WI38 (cell line): ENCODE results near the gene CBFA2T3.

Experiments used
- H3K4me3 ChIP-seq: 2 replicates; pipeline ENCODE4 v1.5.1; 2011; ENCODE audit warnings: low read depth, mild to moderate bottlenecking, control low read depth, low read length
- TF ChIP-seq, protein P1 (sequence below): IDR thresholded peaks from 2 replicates; pipeline ENCODE4 v1.5.1; 2012; ENCODE audit warnings: low read depth, mild to moderate bottlenecking, control low read depth, low read length

CBFA2T3 gene

DNA sequence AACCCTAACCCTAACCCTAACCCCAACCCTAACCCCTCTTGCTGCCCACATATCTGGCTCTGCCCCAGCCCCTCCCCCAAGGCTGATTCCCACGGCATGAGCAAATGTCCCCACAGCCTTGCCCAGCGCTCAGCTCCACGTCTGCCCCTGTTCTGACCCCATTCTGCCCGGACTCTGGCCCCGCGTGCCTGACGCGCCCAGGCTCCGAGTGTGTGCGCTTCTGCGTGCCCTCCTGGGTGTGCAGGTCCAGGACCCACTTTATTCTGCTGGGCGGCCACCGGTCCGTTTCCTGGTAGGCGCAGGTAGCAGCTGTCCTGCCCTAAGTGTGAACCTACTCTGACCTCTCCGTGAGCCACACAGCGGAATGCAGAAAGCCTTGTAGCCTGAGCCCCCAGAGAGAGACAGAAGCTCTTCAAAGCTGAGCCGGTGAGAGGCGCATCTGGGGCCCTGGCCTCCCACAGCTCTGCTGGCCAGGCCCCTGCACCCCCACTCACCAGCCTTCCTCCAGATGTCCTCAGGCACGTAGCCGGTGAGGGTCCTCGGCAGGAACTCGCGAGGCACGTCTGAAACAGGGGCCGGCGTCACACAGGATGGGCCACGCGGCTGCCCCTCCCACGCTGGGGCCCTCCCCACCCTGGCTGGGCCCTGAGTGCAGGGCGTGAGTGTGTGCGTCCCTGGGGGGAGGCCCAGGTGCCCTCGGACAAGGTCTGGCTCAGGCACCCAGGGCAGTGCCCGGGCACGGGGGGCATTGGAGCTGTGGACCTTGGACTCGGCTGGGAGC is 96.6 kb downstream of the CBFA2T3 start:
- TF ChIP-seq, protein P1, sequence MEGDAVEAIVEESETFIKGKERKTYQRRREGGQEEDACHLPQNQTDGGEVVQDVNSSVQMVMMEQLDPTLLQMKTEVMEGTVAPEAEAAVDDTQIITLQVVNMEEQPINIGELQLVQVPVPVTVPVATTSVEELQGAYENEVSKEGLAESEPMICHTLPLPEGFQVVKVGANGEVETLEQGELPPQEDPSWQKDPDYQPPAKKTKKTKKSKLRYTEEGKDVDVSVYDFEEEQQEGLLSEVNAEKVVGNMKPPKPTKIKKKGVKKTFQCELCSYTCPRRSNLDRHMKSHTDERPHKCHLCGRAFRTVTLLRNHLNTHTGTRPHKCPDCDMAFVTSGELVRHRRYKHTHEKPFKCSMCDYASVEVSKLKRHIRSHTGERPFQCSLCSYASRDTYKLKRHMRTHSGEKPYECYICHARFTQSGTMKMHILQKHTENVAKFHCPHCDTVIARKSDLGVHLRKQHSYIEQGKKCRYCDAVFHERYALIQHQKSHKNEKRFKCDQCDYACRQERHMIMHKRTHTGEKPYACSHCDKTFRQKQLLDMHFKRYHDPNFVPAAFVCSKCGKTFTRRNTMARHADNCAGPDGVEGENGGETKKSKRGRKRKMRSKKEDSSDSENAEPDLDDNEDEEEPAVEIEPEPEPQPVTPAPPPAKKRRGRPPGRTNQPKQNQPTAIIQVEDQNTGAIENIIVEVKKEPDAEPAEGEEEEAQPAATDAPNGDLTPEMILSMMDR = no peak
- no peak overlapping the region for H3K4me3 ChIP-seq

DNA sequence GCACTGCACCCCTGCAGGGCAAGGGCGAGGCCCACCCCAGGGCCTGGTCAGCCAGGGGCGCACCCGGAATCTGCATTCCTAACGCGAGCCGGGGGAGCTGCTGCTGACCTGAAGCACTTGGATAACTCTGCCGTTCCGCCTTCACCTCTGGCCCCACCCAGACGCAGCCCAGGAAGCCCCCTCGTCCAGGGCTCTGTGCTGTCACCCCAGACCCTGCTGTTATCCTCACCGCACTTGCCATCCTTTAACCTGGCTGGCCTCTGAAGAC is 97.3 kb downstream of the CBFA2T3 start:
- no peak overlapping the region for H3K4me3 ChIP-seq
- TF ChIP-seq, protein P1 = no peak

DNA sequence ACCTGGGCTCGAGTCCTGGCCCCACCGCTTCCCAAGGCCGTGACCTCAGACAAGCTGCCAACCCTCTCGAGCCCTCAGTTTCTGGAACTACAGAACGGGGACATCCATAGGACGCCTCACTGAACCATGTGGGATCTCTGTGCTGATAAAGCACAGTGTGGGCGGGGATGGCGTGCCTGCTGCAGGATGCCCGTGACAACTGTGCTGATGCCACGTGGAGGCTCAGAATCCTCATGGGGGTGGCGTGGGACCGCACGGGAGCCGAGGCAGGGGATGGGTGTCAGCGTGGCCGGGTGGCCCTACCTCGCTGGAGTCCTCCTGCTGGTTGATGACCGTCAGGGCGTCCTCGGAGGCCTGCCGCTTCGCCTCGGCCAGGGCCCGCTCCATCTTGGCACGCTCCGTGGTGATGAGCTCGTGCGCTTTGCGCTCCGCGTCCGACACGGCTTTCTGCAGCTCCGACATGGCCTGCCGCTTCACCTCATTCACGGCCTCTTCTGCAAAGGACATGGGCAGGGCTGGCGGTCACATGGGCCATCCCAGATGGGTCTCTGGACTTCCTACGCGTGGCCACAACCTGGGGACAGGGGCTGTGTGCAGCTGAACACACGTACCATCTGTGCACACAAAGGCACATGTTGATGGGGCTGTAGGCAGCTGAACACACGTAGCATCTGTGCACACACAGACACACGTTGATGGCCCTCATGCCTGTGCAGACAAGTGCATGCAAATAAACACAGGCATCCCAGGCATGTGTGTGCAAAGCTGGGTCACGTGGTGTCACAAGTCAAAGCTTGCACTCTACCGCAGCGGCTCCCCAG is 97.8 kb downstream of the CBFA2T3 start:
- TF ChIP-seq, protein P1 = no peak
- no peak overlapping the region for H3K4me3 ChIP-seq

DNA sequence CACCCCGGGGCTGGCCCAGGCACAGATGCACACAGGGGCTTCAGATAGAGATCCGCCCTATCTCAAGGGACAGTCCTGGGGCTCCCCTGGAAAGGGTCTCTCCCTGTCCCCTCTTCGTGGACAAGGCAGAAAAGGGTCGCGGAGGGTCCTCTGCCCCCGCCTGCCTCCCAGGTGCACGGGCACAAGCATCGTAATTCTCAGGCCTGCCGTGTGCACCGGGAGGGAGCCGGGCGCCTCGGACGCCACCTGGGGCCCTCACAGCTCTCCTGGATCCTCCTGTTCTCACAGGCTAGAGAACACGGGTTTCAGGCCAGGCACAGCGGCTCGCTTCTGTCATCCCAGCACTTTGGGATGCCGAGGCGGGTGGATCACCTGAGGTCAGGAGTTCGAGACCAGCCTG is 98.7 kb downstream of the CBFA2T3 start:
- TF ChIP-seq, protein P1 = no peak
- no peak overlapping the region for H3K4me3 ChIP-seq

DNA sequence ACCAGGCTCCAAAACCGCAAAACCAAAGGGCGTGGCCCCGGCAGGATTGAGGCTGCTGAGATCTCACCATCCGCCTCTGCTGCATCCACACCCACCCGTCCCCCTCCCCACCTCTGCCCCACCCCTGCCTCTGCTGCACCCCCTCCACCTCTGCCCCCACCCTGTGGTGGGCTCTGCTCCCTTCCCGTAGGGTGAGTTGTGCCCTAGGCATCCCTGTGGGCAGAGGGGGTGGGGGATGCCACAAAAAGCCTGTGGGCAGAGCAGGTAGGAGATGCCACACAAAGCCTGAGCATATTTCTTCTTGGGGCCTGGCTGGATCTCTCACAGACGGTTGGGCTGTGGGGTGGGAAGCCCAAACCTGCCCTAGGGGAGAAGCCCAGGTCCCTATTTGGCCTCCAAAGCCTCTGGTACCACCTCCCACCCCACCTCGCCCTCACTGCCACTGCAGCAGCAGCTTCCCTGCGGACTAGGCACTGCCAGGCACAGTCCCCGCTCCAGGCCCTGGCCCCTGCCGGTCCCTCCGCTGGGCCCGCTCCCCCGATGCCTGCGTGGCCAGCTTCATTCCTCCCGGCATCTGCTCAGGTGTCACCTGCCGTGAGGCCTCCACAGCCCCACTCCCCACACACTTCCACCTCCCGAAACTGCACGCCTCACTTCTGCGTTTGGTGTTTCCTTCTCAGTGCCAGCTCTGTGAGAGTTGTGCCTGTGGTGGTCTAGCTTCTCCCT is 99.3 kb downstream of the CBFA2T3 start:
- H3K4me3 ChIP-seq = no peak overlapping the region
- TF ChIP-seq, protein P1 = no peak

DNA sequence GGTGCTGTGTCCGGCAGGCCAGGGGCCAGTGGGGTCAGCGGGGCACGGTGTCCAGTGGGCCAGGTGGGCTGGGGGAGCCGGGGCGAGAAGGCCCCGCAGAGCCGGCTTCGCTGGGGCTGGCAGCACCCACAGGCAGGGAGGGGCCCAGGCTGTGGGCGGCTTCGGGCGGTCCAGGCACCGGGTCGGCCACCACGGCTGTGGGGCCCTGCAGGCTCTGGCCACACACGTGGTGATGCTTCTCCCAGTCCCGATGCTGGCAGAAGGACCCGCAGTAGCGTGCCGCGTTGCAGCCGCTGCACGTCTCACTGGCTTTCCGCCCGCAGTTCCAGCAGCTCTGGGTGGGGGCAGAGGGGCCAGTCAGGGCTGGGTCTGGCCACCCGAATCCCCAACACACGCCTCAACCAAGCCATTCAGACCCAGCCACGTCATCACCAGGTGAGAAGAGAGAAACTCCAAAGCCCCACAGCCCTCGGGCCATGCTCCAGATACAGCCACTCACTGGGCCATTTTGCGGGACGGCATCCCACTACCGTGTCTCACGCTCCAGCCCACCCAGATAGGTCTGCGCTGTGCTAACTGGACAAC is 100.0 kb downstream of the CBFA2T3 start:
- H3K4me3 ChIP-seq = no peak overlapping the region
- TF ChIP-seq, protein P1 = no peak
